Measurements from ENCODE around the gene TBC1D22B.
"Not testable (repeated sequence)": the region's sequence is repeated elsewhere in the genome, so short reads cannot be mapped to it uniquely, and the experiment has no call there.

The TBC1D22B gene

DNA sequence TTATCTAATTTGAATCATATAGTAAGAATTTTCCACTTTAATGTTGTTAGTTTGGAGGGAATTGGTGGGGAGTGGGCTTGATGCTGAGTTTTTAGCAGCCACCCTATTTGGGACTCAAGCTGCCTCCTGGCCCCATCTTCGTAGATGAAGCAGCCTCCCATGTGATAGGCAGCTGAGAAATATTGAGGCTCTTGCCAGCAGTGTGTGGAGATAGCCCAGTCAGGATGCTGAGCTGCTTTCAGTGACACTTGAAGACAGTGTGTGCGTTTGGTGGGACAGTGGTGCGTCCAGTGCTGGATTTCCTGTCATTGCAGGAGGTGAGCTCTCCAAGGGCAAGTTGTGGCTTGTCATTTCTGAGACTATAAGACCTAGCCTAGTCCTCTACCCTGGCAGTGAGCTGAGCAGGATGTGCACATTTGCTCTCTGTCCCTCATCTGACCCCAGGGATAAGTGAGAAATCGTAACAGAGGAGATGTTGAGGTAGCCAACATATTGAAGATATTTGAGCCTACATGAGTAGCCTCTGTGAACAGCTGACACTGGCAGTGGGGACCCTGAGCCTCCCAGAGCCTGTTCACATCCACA lies 48.4 kb downstream of the TBC1D22B start:
- no peak for DNase-seq

DNA sequence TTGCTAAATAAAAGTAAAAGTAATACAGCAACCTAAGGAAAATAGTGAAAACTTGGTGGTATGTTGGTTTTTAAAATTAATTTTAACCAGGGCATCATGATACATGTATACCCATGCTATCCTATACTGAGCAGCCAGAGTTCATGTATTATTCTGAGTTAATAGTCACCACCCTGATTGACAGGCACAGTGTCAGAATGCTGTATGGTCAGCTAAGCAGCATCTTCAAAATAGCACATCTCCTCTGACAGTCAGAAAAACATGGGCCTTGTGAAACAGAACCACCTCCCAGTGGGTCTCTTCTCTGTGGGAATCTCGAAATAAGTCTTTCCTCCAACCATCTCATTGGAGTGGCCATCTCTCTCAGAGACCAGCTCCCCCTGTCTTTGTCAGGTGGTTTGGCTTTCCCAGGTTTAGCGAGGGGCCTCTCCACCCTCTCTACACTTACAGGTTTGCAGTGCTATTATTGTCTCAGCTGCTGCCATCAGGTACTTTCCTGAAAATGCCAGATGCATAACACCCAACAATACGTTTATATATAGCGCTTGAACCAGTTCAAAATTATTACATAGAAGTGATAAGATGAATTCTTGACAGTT lies 49.2 kb downstream of the TBC1D22B start:
- DNase-seq: no peak

DNA sequence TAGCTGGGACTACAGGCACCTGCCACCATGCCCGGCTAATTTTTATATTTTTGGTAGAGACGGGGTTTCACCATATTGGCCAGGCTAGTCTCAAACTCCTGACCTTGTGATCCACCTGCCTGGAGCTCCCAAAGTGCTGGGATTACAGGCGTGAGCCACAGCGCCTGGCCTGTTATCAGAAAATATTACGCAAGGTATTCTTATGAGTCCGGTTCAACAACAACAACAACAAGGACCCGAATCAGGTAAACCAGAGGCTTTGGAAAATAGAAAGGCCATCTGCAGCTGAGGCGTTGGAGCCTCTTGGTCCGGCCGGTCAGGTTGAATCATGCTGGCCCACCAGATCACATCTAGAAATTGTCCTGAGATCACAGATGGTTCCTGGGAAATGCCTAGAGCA lies 49.9 kb downstream of the TBC1D22B start:
- not testable (repeated sequence) for DNase-seq

DNA sequence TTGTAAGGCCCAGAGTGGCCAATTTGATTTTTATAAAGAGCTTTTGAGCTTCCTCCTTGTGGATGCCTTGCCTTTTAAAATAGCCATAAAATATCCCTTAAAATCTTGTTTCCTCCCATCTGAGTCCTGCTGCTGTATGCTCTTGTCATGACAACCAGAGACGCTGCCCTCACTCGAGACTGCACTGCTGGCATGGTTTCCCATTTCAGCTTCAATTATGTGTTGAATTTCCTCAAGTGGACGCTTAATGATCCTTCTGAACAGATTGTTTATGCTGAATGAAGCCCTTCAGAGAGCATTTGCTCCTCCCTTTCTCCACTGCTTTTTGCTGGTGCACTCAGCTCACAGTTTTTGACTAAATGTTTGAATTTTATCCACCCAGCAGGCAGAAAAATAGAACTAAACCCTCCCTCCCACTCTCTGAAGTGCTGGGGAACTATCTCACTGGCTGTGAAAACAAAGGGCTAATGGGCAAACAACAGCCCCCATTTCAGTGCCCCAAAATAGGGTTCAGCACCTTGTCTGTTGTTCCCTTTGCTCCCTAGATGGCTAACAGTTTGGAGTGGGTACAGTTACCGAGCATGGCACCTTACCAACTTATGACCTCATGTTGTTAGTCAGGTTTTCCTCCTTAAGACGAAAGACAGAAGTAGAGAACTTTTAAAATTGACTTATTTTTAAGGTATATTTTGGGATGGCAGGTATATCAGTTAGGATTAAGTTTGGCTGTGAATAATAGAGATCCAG lies 50.7 kb downstream of the TBC1D22B start:
- DNase-seq: no peak

DNA sequence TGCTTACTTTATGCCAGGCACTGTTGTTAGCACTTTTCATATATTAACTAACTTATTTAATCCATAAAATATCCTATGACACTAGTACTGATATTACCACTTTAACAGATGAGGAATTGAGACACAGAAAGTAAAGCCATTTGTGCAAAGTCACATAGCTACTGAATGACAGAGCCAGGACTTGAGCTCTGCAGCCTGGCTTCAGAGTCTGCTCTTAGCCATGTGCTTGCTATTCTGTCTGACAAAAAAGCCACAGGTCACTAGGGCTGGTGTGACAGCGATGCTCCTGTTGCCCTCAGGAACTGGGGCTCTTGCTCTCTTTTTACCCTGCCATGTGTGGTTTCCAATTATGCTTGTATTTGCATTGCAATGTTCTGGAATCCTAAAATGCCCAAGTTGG lies 51.5 kb downstream of the TBC1D22B start:
- DNase-seq: no peak

DNA sequence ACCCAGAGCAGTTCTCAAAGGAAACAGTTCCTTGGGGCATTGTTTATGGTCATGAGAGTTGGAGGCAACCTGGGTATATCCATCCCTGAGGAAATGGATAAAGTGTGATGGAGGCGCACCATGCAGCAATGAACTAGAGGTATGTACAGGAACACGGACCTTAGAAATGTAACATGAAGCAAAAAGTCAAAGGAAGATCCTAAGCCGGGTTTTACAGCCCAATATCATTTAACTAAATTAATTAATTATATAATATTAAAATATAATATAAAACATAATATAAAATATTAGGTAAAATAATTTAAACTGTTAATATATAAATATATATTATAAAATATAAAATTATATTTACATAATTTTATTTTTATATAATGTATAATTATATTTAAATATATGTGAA lies 52.1 kb downstream of the TBC1D22B start:
- no peak for DNase-seq

DNA sequence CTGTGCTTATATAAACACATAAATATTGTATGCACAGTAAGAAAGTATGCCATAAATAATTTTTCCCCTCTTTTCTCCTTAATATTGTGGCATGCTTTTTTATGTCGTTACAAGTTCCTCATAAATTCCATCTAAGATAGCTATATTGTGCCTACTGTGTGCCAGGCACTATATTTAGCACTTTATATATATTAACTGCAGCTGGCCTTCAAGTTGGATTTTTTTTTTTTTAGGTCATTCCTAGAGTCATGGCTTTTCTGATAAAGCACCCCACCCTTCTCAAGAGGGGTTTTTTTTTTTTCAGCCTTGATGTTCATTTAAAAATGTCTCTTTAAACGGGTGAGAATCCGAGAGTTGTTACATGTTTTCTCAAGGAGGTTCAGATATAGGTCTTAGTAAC lies 53.4 kb downstream of the TBC1D22B start:
- DNase-seq: no peak

DNA sequence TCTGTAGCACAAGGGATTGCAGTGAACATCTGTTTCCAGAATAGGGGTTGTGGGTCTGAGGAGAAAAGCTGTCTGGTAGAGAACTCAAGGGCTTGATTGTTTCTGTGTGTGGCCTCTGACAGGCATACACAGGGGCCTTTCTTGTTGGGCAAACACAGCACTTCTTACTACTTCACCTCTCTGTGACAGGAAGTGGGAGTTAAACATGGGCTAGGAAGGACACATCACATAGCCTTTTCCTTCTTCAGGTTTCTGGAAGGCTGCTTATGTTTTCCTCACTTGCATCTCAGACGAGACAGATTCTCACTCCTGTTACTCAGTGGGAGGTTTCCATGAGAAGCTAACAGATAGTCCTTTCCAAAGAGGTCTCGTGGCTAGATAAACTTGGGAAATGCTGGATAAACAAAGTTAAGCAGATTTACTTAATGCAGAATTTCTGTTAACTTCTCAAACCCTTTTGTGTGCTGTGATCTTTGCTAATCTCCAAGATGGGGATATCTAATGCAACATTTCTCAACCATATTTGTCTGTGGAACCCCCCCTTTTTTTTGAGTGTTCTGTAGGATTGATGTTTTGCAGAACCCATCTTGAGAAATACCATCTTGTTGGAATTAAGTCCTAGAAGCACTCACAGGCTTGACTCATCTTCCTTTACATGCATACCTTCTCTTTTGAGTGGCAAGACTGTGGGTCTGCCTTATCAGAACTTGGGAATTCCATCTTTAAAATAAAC lies 54.3 kb downstream of the TBC1D22B start:
- no peak for DNase-seq

DNA sequence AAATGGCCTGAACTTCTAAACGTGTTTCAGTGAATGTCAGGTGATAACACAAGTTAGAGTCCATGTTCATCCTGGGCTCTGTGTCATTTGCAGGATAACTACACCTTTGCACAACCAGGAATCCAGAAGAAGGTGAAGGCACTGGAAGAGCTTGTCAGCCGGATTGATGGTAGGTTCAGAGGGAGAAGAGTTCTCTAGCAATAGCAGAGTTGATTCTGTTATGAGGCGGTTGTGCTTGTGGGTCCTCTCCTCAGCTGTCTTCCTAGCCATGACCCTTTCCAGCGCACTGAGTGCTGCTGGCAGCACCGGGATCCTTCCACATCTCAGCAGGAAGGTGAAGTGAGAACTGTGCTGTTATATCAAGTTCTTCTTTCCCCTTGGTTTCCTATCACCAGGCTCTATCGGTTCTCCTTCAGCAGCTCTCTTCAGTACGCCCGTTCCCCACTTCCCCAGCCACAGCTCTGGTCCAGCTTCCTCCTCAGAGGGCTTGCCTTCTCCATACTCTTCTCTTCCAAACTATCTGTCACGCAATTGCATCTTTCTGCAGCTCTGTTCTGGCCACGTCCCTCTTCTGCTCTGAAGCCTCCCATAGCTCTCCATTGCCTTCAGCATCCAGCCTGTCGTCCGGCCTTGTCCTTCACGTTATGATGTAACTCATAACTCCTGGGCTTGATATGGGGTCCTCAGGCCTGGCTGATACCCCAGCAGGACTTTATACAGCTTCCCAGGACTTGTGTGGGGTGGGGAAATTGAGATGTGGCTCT lies 56.3 kb downstream of the TBC1D22B start:
- DNase-seq: no peak

DNA sequence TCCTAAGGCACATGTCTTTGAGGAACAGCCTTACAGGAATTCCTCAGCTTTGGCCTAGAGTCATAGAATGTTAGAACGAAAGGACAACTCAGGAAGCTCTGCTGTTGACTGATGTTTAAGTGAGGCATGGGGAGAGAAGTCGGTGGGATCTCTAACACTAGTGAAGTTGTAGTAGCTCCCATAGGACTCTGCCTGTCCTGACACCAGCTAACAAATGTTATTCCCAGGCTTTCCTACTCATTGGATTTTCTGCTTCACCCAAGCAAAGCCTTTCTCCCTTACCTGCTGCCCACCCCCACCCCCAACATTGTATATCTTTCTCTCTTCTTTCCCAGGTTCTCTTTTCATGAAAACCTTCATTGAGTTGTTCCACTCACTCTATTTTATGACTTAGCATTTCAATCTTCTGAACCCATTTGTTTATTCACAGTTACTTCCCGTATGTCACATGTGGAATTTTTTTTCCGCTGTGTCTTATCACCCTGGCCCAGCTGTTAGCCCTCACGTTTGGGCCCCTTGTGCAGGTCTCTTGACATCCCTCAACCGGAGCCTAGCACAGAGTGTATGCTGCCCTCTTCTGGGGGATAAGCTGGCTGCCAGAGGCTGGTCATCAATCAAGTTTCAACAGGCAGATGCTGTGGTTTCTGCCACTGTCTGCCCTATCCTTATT lies 57.0 kb downstream of the TBC1D22B start:
- DNase-seq: no peak

DNA sequence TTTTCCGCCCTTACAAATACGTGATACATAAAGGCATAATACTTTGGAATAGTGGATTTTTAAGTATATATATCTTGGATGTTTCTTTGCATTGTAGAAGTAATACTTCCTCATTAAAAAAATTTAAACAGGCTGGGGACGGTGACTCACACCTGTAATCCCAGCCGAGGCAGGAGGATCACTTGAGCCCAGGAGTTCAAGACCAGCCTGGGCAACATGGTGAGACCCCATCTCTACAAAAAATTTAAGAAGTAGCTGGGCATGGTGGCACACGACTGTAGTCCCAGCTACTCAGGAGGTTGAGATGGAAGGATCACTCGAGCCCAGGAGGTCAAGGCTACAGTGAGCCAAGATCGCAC lies 57.6 kb downstream of the TBC1D22B start:
- no peak for DNase-seq

DNA sequence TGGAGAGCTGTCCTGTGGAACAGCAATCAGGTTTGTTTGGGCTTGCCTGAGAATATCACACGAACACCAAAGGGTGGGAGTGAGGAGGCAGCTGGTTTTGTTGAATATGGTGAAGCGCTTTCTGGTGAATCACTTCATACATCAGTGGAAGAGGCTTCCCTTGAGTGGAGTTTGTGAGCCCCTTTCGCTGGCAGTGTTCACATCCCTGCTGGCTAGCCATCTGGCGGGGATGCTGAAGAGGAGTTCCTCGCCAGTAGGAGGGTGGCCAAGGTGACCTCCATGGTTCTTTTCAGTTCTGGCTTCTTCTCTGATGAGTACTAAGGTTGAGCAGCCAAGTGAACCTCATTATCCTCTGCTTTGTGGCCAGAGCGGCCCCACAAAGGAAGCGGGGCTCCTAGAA lies 58.5 kb downstream of the TBC1D22B start:
- no peak for DNase-seq

DNA sequence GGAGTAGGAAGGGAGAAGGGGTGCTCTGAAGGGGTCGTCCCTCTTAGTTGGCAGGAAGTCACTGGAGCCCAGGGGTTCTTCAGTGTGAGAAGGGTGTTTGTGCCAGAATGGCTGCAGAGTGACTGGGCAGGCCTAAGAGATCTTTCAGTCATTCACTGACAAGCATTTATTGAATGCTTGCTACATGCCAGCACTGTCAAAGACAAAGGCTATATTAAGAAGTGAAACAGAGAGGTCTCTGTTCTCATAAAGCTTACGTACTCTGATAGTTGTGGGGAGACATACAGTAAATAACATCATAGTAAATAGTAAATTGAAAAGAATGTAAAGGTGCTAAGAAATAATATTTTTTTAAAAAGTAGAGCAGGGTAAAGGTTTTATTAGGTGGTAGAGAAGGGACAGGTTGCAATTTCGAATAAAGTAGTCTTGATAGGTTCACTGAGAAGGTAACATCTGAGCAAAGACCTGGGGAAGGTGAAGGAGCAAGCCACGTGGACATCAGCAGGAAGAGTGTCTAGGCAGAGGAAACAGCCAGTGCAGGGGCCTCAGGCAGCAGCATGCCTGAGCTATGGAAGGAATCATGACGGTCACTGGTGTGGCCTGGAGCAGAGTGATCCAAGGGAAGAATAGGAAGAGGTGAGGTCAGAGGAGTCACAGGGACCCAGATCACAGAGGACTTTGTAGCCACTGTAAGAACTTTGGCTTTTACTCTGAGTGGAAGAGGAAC lies 59.9 kb downstream of the TBC1D22B start:
- no peak for DNase-seq

DNA sequence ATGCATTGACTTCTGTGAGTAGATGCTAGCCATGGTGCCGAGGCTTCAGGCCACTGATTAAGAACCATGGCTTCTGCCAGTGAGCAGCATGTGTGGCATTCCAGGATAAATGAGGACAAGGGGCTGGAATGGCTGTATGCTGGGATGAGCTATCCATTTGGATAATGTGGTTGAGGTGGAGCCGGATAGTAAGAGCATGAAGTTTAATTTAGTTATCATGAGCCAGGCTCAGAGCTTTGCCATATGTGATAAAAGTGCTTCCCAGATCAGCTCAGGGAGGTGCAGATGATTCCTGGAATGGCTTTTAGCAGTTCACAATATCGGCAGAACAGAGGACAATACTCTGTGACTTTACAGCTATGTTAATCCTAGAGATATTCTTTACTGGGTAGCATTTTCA lies 61.6 kb downstream of the TBC1D22B start:
- DNase-seq: no peak

DNA sequence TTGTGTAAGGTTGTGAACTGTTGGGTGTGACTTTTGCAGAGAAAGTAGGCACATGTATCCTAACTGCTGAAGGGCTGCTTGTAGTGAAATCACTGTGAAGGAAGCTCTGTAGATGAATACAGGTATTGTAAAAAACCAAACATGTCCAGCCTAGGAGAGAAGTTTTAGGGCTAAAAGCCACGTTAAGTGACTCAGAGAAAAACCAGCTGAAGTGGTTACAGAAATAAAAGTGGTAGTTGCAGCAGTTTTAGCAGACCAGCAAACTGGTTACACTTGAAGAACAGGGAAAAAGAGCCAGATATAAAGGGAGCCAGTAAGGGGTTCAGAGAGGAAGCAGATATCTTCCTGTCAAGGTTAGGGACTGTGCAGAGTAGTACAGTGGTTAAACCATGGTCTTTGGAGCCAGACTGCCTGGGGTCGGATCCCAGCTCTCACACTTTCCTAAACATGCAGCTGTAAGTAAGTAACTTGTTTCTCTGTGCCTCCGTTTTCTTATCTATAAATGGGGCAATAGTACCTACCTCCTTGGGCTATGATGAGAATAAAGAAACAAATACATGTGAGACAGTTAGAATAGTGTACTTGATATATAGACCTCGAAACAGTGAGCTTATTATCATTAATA lies 62.4 kb downstream of the TBC1D22B start:
- DNase-seq: no peak

DNA sequence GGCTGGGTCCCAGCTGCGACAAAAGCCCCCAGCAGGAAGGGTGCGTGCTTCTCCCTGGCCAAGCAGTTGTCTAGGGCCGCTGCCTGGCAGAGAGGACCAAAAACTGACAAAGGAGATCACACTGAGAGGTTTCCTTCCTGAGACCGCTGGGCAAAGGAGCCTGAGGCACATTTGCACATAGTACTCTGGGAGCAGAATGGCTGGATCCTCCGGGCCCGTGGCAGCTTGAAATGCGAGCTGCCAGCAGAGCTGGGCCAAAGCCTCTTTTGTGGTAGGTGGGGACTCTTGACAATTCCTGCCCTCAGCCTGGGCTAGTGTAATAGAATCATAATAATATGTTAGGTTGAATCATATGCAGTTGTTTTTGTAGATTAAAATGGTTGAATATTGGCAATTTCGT lies 63.1 kb downstream of the TBC1D22B start:
- DNase-seq: no peak

DNA sequence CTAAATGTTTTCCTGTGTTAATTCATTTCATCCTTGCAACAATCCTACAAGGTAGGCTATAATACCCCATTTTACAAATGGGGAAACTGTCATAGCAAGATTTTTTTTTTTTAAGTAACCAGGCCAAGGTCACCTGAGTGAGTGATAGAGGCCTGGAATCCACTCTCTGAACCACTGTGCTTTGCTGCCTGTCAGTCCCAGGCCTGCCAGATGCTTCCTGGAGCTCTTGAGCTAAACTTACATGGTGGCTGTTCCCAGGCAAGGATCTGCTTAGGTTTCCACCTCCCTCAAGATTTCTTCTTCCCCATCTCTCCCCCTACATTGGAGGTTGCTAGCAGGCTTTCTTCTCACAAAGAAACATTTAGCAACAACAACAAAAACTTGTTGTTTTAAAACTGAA lies 63.5 kb downstream of the TBC1D22B start:
- DNase-seq: no peak

DNA sequence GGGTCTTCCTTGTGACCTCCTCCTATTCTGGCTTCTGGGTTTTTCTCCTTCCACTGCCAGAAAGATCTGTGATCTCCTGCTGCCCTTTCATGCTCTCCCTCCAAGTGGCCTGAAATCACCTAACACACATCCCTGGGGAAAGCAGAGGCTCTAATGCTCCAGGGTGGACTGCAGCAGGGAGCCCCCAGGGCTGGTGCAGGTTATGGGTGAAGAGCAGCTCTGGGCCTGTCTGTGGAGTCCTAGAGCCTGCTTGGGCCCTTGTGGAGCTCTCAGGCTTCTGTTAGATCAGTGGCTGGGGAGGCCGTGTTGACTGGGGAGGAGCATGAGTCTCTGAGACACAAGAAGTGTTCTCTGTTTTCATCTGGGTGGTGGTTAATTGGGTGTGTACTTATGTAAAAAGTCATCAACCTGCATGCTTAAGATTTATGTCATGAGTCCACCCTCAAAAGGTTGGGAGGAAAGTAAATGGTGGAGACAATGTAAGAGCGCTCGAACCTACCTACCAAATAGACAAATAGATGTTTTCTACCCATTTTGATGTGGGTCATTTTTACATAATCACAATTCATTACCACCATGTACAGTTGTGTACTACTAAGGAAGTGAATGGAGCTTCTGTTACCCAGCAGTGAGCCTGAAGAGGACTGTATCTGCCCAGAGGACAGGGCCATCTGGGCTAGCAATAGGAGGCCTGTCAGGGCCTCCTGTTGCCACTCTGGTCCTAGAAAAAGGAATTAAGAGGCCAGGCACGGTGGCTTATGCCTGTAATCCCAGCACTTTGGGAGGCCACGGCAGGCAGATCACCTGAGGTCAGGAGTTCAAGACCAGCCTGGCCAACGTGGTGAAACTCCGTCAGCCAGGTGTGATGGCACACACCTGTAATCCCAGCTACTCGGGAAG lies 64.2 kb downstream of the TBC1D22B start:
- no peak for DNase-seq

DNA sequence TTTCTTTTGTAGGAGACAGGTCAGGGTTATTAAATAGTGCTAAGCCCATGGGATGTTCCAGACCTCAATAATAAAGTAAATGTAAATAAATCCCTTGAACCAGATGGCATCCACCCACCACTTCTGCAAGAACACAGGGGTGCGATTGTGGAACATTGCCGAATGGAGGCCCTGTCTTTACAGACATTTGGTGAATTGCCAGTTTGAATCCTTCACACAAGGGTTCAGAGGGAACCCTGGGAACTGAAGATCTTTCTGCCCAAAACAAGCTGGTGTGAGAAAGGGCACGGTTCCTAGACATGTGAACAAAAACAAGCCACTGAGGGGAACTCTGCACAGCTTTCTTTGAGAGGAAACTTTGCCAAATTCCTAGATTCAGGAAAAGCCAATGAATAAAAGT lies 66.0 kb downstream of the TBC1D22B start:
- no peak for DNase-seq

Measured in T-helper 9 cell (primary cell).